Measurements from ENCODE around the gene SP7. TPM values are rescaled to one million over a fixed set of nuclear protein-coding genes. Genes with fewer than 3 reads are reported as not detected.

Gene SP7
- total and polyA plus RNA-seq, 9 of the 15 experiments (the other 6 are each of a cell fraction or from before 2014, with no cell fraction given), result 0.04 TPM; not detected in 8

- Histone ChIP-seq H3K9me3 (replicated peaks; ENCODE audit: control insufficient read depth, insufficient read depth, low read depth, low read length) (no peaks in the 10 kb centered on the region), H4K20me1 (replicated peaks; ENCODE audit: control insufficient read depth, insufficient read depth, low read length) (no peaks in the 10 kb centered on the region), H3K4me1 (replicated peaks in 1 of 2; ENCODE audit: control insufficient read depth in 2 of 2, insufficient read depth in 2 of 2, low read length in 2 of 2) (peaks cover 19 to 46% of the 10 kb centered on the region in 2 experiments), H3K9me1 (ENCODE audit: control insufficient read depth, insufficient read depth, low read length) (no peaks in the 10 kb centered on the region), H2AFZ (ENCODE audit: low read depth, low read length) (peak overlapping the region; percentile 44; the same call in 1 of the 2 replicates), H3K36me3 (ENCODE audit: control insufficient read depth, insufficient read depth, low read length) (no peaks in the 10 kb centered on the region), H3K4me3 (no peak overlapping the region), H3K27me3 (ENCODE audit: control insufficient read depth in 2 of 2, insufficient read depth in 2 of 2, low read length in 2 of 2) (no peaks in the 10 kb centered on the region), H3K27ac (ENCODE audit: extremely low read depth, low read depth, low read length) (no peak overlapping the region; the same call in 2 of the 3 replicates), H3K79me2 (ENCODE audit: control insufficient read depth, insufficient read depth, low read length) (no peaks in the 10 kb centered on the region), H3K4me2 (ENCODE audit: insufficient read depth, low read length) (no peak overlapping the region), H3K9ac (ENCODE audit: insufficient read depth in 1 of 2, low read depth in 2 of 2, low read length in 2 of 2) (peak overlapping the region in 1 of 2 experiments; percentile 49; a peak in 1 of 4 replicates)
- no TSS peak for BruUV-seq (replicated peaks)
- in situ Hi-C loops (cut with MboI) (loop anchor here (10.0 kb wide), 1 partner anchor 177 kb away; the partner anchor contains the start of genes NPFF and TARBP2), intact Hi-C loops (cut with micrococcal nuclease) (loop anchor here (10.0 kb wide), 1 partner anchor 97 kb away; the partner anchor contains the start of gene AMHR2)
- no peak for FAIRE-seq
- 55% methylated on average over 3 of the region's 3 CpGs for WGBS (ENCODE audit: insufficient coverage, low coverage, missing lambda C conversion rate)
- CTCF ChIA-PET (ENCODE audit: low intra/inter-chr PET ratio), result interaction anchor here (0.6 to 1.7 kb wide), 6 partner anchors 17 to 288 kb away, joined by 3 to 11 read pairs (median 4); no protein-coding TSS in a partner anchor
- POLR2A ChIA-PET, result interaction anchor here (0.6 to 2.4 kb wide), 9 partner anchors 7 to 134 kb away, joined by 3 to 10 read pairs (median 5); no protein-coding TSS in a partner anchor
- ATAC-seq, result no peak
- peak in 3 of 4 experiments; percentile 42 to 56 (median 42) for DNase-seq (ENCODE audit: extremely low read depth in 1 of 4, low spot score in 3 of 4)
- no peak for TF ChIP-seq CXXC5 (CRISPR knock-in tag; IDR thresholded peaks at IDR 0.05)
- TF ChIP-seq ARID3A (IDR thresholded peaks at IDR 0.05; ENCODE audit: borderline replicate concordance, low read depth, low read length), result no peak
- no peak for TF ChIP-seq XRCC4 (IDR thresholded peaks at IDR 0.05; ENCODE audit: extremely low read depth, insufficient read depth, insufficient read length)
- TF ChIP-seq SP1 (CRISPR knock-in tag; IDR thresholded peaks at IDR 0.05), result no peak
- TF ChIP-seq MAFK (IDR thresholded peaks at IDR 0.05; ENCODE audit: low read length), result no peak
- no peak for TF ChIP-seq NFE2L1 (tag; IDR thresholded peaks at IDR 0.05; ENCODE audit: borderline replicate concordance, low read depth)
- no peak for TF ChIP-seq ZNF143 (CRISPR knock-in tag; IDR thresholded peaks at IDR 0.05)
- TF ChIP-seq TSC22D4 (tag; IDR thresholded peaks at IDR 0.05), result no peak
- no peak for TF ChIP-seq FOS (IDR thresholded peaks at IDR 0.05; ENCODE audit: extremely low read depth, insufficient read length)
- peak in 1 of 2 experiments; percentile 15; a peak in 1 of 4 replicates for TF ChIP-seq HDAC1 (IDR thresholded peaks at IDR 0.05)
- no peak for TF ChIP-seq NR1H2 (CRISPR knock-in tag; IDR thresholded peaks at IDR 0.05)
- no peak for TF ChIP-seq E2F6 (IDR thresholded peaks at IDR 0.05; ENCODE audit: borderline replicate concordance in 1 of 2, extremely low read depth in 1 of 2, insufficient read depth in 1 of 2, insufficient read length in 1 of 2, low read depth in 1 of 2, low read length in 1 of 2, poor library complexity in 1 of 2, severe bottlenecking in 1 of 2)
- TF ChIP-seq ZNF75A (CRISPR knock-in tag; IDR thresholded peaks at IDR 0.05), result no peak
- no peak for TF ChIP-seq MYC (IDR thresholded peaks at IDR 0.05; ENCODE audit: low read depth, low read length)
- TF ChIP-seq MYC (CRISPR knock-in tag; IDR thresholded peaks at IDR 0.05; ENCODE audit: borderline replicate concordance, low read depth), result no peak
- no peak for TF ChIP-seq USF2 (CRISPR knock-in tag; IDR thresholded peaks at IDR 0.05)
- TF ChIP-seq RBBP5 (IDR thresholded peaks at IDR 0.05; ENCODE audit: borderline replicate concordance, insufficient read depth, low read length, poor library complexity, severe bottlenecking), result no peak
Measured at GRCh38 chr12:53327435-53328042, 8.6 kb downstream of the SP7 start.

All from K562 (cell line).